Endothelial cell of umbilical vein (primary cell): ENCODE measurements around the gene RASAL2. TPM values are rescaled to one million over a fixed set of nuclear protein-coding genes. Genes with fewer than 3 reads are reported as not detected.

Experiments
- BruUV-seq: library from RNA; stranded (reverse); fragments of 400-500 nt; replicated peaks from 2 replicates; lab custom pipeline; 2021; lab: Mats Ljungman, UMichigan
- CTCF ChIA-PET: fragments of 300-600, 350-600 bp; sonication (Branson Sonifier 250); formaldehyde crosslinking; loops from one replicate; lab custom pipeline; 2021; ENCODE audit warnings: antibody characterized with exemption, inconsistent platforms; lab: Charles Lee
- POLR2A ChIA-PET: fragments of 300-600, 350-600 bp; sonication (Branson Sonifier 250); formaldehyde crosslinking; loops from one replicate; lab custom pipeline; 2021; ENCODE audit warnings: antibody characterized with exemption, inconsistent platforms; lab: Charles Lee
- DNase-seq: peaks from one replicate; pipeline ENCODE4 v3.0.0-alpha.2; 2011; ENCODE audit warnings: low read depth, low spot score
- FAIRE-seq: peaks from 2 replicates; lab custom pipeline; 2011; peaks lifted over from hg19 to GRCh38; lab: Jason Lieb, UNC
- H2AFZ ChIP-seq: 2 replicates; pipeline ENCODE4 v1.6.0; 2012; ENCODE audit warnings: low read depth, low read length, control low read depth, inconsistent platforms
- H3K27ac ChIP-seq: 2 replicates; pipeline ENCODE4 v1.5.1; 2011; ENCODE audit warnings: low read depth, mild to moderate bottlenecking, control low read depth, low read length, moderate library complexity; ENCODE audit not compliant: insufficient read depth
- H3K27me3 ChIP-seq, 2 experiments: 2 replicates each; pipeline versions ENCODE4 v1.6.0 to v1.6.1; 2011; ENCODE audit warnings: low read length in 2 of 2, mixed read lengths in 1 of 2; ENCODE audit not compliant: control insufficient read depth in 2 of 2, insufficient read depth in 2 of 2
- H3K36me3 ChIP-seq, 2 experiments: 2 replicates in 1 of 2; 3 replicates in 1 of 2; pipeline ENCODE4 v1.5.1; 2011; ENCODE audit warnings: low read length in 2 of 2, mild to moderate bottlenecking in 1 of 2, moderate library complexity in 1 of 2; ENCODE audit not compliant: control insufficient read depth in 2 of 2, insufficient read depth in 2 of 2; ENCODE audit errors: extremely low read depth in 1 of 2
- H3K4me1 ChIP-seq: 3 replicates; pipeline ENCODE4 v1.5.1; 2011; ENCODE audit warnings: mild to moderate bottlenecking, low read length; ENCODE audit not compliant: control insufficient read depth, insufficient read depth; ENCODE audit errors: extremely low read depth
- H3K4me2 ChIP-seq: 2 replicates; pipeline ENCODE4 v1.6.1; 2011; ENCODE audit warnings: low read length, control low read depth, mixed read lengths; ENCODE audit not compliant: insufficient read depth
- H3K4me3 ChIP-seq, 3 experiments: fragments of 200-600 bp in 1 of 3; sonication (generic), shearing (Covaris generic) in 1 of 3; replicated peaks in 1 of 3; 2 replicates each; pipeline ENCODE4 v1.5.1; 2011 to 2016; ENCODE audit warnings: control low read depth in 3 of 3, low read length in 3 of 3, mild to moderate bottlenecking in 2 of 3, inconsistent platforms in 1 of 3, low read depth in 1 of 3, moderate library complexity in 1 of 3; ENCODE audit not compliant: insufficient read depth in 1 of 3
- H3K79me2 ChIP-seq: 2 replicates; pipeline ENCODE4 v1.6.0; 2012; ENCODE audit warnings: low read length, inconsistent platforms; ENCODE audit not compliant: control insufficient read depth, insufficient read depth
- H3K9ac ChIP-seq: replicated peaks from 2 replicates; pipeline ENCODE3; 2011; ENCODE audit warnings: low read length, control low read depth; ENCODE audit not compliant: insufficient read depth; ENCODE audit errors: extremely low read depth
- H3K9me1 ChIP-seq: replicated peaks from 3 replicates; pipeline ENCODE4 v1.6.0; 2011; ENCODE audit warnings: mild to moderate bottlenecking, low read length; ENCODE audit not compliant: control insufficient read depth, insufficient read depth; ENCODE audit errors: extremely low read depth
- H3K9me3 ChIP-seq: replicated peaks from 2 replicates; pipeline ENCODE4 v1.5.1; 2012; ENCODE audit warnings: low read length, inconsistent platforms; ENCODE audit not compliant: control insufficient read depth, insufficient read depth
- H4K20me1 ChIP-seq: replicated peaks from 2 replicates; pipeline ENCODE3; 2011; ENCODE audit warnings: mild to moderate bottlenecking, low read length; ENCODE audit not compliant: control insufficient read depth, insufficient read depth; ENCODE audit errors: extremely low read depth
- CTCF ChIP-seq, 2 donors: IDR thresholded peaks; 1 replicate in 1 of 2; 2 replicates in 1 of 2; pipeline ENCODE4 v1.5.1; 2011; ENCODE audit warnings: low read length in 2 of 2, mild to moderate bottlenecking in 2 of 2, moderate library complexity in 2 of 2, control low read depth in 1 of 2, inconsistent platforms in 1 of 2, low read depth in 1 of 2; ENCODE audit not compliant: insufficient read depth in 1 of 2; ENCODE audit errors: extremely low read depth in 1 of 2
- EZH2 ChIP-seq: IDR thresholded peaks from 2 replicates; pipeline ENCODE4 v1.6.1; 2012; ENCODE audit warnings: borderline replicate concordance, low read depth, mild to moderate bottlenecking, moderate library complexity, low read length, inconsistent platforms; ENCODE audit not compliant: severe bottlenecking
- GATA2 ChIP-seq: IDR thresholded peaks from 2 replicates; pipeline ENCODE4 v1.7.0; 2011; ENCODE audit warnings: low read depth, mild to moderate bottlenecking, moderate library complexity, mixed read lengths, low read length; ENCODE audit not compliant: insufficient read length, insufficient read depth
- MAX ChIP-seq: IDR thresholded peaks from 2 replicates; pipeline ENCODE4 v1.6.1; 2011; ENCODE audit not compliant: insufficient read depth, insufficient read length
- MYC ChIP-seq: IDR thresholded peaks from one replicate; pipeline ENCODE4 v1.6.1; 2011; ENCODE audit warnings: mild to moderate bottlenecking, low read depth, low read length
- POLR2A ChIP-seq: IDR thresholded peaks from 2 replicates; pipeline ENCODE4 v1.6.1; 2012; ENCODE audit warnings: low read depth, mild to moderate bottlenecking, control low read depth, low read length
- dilution Hi-C: fragments of 300-500 bp; cut with MboI; formaldehyde crosslinking; loops from one replicate; pipeline ENCODE4 v1.15.0; 2019; ENCODE audit warnings: low sequenced_read_pairs; ENCODE audit not compliant: extremely low pct_ligation_motif_present
- intact Hi-C: fragments of 100-400 bp; cut with micrococcal nuclease; formaldehyde crosslinking; loops from one replicate; pipeline ENCODE4 v1.10.0; 2022
- polyA plus RNA-seq, 4 experiments: library from polyadenylated mRNA; depleted of rRNA in 3 of 4; stranded (reverse) in 3 of 4; unstranded in 1 of 4; fragments of >200 nt; gene quantifications; 2 replicates each; pipeline versions ENCODE4 v1.2.1 to v1.2.3, GENCODE V29; 2011 to 2012; ENCODE audit warnings: missing spikeins in 1 of 4
- total RNA-seq: library from RNA; stranded (reverse); gene quantifications from 2 replicates; pipeline ENCODE4 v1.2.3, GENCODE V29; 2021

The RASAL2 gene
- total and polyA plus RNA-seq, 2 donors (not counting 3 experiments of a cell fraction or from before 2014, with no cell fraction given) = 12.5 to 15.5 TPM

- H3K9ac ChIP-seq = no peak overlapping the region
- no peak overlapping the region for H3K4me3 ChIP-seq
- peaks cover 8% of the 10 kb centered on the region for H3K79me2 ChIP-seq
- no peak for DNase-seq
- H3K4me1 ChIP-seq = peaks cover 26% of the 10 kb centered on the region
- H2AFZ ChIP-seq = no peak overlapping the region
- no peaks in the 10 kb centered on the region for H3K36me3 ChIP-seq
- no peaks in the 10 kb centered on the region for H3K9me1 ChIP-seq
- POLR2A ChIA-PET = no interaction called here
- H3K4me2 ChIP-seq = no peak overlapping the region
- H3K27me3 ChIP-seq = no peaks in the 10 kb centered on the region
- H3K9me3 ChIP-seq = no peaks in the 10 kb centered on the region
- CTCF ChIA-PET = interaction anchor here (0.6 to 5.6 kb wide), 3 partner anchors 45 to 159 kb away, joined by 3 to 41 read pairs (median 6); no protein-coding TSS in a partner anchor
- no TSS peak for BruUV-seq
- intact Hi-C loops (loop anchor here (1.0 to 5.0 kb wide), 2 partner anchors 91 to 139 kb away; no protein-coding TSS in a partner anchor), dilution Hi-C loops (no loop called here)
- TF ChIP-seq CTCF (IDR thresholded peaks at IDR 0.05; ENCODE audit: extremely low read depth in 1 of 2, insufficient read depth in 1 of 2, low read depth in 1 of 2, low read length in 2 of 2) = no peak
- no peak for TF ChIP-seq POLR2A
- no peak for TF ChIP-seq EZH2
- no peak for TF ChIP-seq MAX
- no peak for TF ChIP-seq GATA2
- TF ChIP-seq MYC = no peak
- H4K20me1 ChIP-seq = no peaks in the 10 kb centered on the region
- no peak for FAIRE-seq
- H3K27ac ChIP-seq = no peak overlapping the region
Measured at GRCh38 chr1:178190881-178191280, 97.0 kb downstream of the RASAL2 start.
